D721Med (cell line): Measurements from ENCODE around the gene LRRC8C.

Source experiments
- DNase-seq: peaks from one replicate; pipeline ENCODE4 v3.0.0; 2011; ENCODE audit warnings: low spot score; ENCODE audit not compliant: insufficient read length
- FAIRE-seq: peaks from 2 replicates; lab custom pipeline; 2011; peaks lifted over from hg19 to GRCh38; lab: Jason Lieb, UNC
- TF ChIP-seq, protein P1 (sequence below): IDR thresholded peaks from 2 replicates; pipeline ENCODE4 v1.5.1; 2012; ENCODE audit warnings: mild to moderate bottlenecking, control low read depth; ENCODE audit not compliant: insufficient read depth; ENCODE audit errors: missing control alignments

LRRC8C gene

DNA sequence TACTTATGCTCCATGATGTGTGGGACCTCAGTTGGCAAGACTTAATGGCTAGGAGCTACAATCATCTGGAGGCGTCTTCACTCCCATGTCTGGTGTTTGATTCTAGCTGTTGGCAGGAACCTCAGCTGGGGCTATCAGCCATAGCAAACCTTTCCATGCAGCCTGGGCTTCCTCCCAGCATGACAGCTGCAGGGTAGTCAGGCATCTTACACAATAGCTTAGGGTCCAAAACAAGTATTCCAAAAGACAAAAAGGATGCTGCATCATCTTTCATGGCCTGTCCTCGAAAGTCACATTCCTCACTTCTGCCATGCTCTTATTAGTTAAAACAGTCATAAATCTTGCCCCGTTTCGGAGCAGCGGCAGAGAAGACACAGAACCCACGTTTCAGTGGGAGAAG, 90.9 kb downstream of the LRRC8C start:
- FAIRE-seq (no peak), DNase-seq (no peak)
- TF ChIP-seq, protein P1, sequence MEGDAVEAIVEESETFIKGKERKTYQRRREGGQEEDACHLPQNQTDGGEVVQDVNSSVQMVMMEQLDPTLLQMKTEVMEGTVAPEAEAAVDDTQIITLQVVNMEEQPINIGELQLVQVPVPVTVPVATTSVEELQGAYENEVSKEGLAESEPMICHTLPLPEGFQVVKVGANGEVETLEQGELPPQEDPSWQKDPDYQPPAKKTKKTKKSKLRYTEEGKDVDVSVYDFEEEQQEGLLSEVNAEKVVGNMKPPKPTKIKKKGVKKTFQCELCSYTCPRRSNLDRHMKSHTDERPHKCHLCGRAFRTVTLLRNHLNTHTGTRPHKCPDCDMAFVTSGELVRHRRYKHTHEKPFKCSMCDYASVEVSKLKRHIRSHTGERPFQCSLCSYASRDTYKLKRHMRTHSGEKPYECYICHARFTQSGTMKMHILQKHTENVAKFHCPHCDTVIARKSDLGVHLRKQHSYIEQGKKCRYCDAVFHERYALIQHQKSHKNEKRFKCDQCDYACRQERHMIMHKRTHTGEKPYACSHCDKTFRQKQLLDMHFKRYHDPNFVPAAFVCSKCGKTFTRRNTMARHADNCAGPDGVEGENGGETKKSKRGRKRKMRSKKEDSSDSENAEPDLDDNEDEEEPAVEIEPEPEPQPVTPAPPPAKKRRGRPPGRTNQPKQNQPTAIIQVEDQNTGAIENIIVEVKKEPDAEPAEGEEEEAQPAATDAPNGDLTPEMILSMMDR, result no peak

DNA sequence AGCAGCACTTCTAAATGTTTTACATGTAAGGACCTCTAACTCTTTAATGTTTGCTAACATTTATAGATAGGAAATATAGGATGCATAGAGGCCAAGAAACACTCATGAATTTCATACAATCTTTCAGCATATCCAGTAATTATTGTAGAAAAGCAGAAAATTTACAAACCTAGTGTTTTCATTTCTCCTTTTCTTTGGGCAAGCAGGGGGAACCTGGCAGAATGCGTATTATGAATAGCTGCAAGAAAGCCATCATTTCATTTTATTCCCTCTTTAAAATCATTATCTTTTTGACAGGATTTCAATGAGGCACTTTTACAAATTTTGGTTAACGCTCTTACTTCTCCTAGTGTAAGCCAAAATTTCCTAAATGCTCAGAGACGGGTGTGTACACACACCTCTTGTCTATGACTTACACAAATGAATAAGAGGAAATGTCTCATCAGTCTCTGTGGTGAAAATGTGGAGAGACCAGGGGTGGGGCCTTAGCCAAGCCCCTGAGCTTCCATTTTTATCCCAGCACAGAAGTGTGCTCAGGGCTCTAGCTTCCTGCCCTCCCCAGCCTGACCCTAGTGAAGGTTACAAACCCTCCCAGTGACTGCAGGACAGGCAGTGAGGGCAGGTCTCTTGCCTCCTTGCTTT, 91.6 kb downstream of the LRRC8C start:
- TF ChIP-seq, protein P1, result no peak
- no peak for FAIRE-seq
- DNase-seq, result no peak

DNA sequence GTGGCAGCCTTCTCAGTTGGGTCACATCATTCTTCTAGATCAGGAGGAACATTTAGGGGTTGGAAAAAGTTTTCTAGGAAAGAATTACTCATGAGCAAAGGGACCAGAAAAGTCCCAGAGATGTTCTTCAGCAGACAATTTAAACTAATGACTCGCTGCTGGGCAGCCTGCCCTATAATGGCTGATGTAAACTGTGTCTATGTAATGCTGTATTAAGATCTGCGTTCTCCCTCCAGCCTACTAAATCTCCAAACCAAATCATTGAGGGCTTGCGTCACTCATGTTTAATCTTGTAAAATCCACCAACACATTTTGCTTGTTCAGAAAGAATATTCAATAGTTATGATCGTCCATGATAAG, 92.1 kb downstream of the LRRC8C start:
- TF ChIP-seq, protein P1, result no peak
- DNase-seq, result no peak
- no peak for FAIRE-seq

DNA sequence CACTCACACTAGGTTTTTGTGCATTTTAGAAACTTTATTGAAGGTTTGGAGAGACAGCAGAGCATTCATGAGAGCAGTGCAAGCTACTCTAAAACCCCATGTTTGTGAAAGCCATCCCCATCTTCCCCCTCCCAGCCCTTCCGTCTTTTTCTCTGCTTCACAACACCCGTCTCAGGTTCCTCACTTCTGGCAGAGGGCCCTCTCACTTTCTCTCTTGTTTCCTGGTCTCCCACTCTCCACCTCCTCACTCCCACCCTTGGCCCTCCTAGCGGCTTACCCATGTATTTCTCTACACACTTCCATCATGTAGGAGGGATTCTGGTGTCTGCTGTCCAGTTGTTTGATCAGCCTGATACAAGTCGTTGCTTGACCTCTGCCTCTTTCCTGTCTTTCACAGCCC, 92.7 kb downstream of the LRRC8C start:
- FAIRE-seq (no peak), DNase-seq (no peak)
- TF ChIP-seq, protein P1, result no peak

DNA sequence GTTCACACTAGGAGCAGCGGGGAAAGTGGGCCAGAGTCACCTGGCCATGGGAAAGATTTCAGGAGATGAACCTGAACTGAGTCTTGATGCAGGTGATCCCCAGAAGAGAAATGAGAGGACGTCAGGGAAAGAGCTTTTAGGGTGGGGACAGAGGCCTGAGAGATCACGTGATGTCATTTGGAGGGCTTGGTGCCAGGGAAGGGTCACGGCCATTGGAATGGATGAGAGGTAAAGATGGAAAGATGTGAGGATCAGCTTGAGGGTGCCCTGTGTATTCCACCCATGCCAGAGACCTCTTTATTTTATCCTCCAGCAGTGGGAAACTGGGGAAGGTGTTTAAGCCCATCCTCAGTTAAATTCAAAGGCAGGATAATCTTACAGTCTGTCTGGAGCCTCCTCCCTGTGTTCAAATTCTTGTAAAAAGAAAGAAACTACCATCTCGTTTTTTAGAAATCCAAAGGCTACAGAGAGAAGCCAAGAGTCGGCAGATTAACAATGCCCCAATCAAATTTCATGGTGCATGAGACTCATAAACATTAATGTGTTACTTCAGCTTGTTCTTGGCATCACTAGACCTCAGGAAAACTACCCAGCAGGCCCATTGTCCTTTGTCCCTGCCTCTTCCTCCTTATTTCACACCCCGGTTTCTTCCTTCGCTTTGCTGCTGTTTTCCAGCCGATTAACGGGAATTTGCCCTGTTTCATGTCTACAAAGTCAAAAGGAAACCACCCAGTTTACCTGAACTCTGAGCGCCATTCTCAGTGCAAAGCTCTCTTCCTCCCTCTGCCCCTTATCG, 94.8 kb downstream of the LRRC8C start:
- FAIRE-seq (no peak), DNase-seq (no peak)
- TF ChIP-seq, protein P1, result no peak

DNA sequence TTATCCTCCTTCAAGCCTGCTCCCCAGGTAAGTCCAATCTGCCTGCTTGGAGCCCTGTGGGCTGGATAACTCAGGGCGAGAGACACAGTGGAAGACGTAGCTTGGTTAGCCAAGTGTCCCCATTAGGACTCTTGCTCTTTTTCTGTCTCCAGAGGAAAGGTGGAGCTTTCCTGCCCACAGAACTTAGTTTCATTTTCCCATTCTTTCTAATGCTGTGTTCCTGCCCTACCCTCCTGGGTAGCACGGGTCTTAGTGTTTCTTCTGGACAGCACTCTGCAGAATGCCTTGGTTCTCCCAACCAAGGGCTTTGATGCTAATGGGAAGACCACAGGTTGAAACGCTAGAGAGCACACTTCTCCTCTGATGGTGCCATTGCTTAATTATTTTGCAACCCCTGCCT, 95.5 kb downstream of the LRRC8C start:
- FAIRE-seq (no peak), DNase-seq (no peak)
- TF ChIP-seq, protein P1, result no peak

DNA sequence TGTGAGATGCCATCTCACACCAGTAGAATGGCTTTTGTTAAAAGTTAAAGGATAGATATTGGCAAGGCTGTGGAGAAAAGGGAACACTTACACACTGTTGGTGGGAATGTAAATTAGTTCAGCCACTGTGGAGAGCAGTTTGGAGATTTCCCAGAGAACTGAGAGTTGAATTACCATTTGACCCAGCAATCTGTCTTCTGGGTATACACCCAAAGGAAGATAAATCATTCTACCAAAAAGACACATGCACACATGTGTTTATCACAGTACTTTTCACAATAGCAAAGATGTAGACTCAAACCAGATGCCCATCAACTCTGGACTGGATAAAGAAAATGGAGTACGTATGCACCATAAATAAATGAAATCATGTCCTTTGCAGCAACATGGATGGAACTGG, 99.3 kb downstream of the LRRC8C start:
- TF ChIP-seq, protein P1, result no peak
- no peak for FAIRE-seq
- DNase-seq, result no peak
